Measurements from ENCODE around the gene MYH6. TPM values are rescaled to one million over a fixed set of nuclear protein-coding genes. Genes with fewer than 3 reads are reported as not detected.
"Not testable (repeated sequence)": the region's sequence is repeated elsewhere in the genome, so short reads cannot be mapped to it uniquely, and the experiment has no call there.

The MYH6 gene
- total RNA-seq, 2 donors from 2014 or later, result 1.6 TPM; not detected in 1

- Histone ChIP-seq H3K36me3 (no peaks in the 10 kb centered on the region), H3K27ac (no peak overlapping the region), H3K9me3 (no peaks in the 10 kb centered on the region), H3K4me3 (no peak overlapping the region), H3K9ac (ENCODE audit: low read depth in 2 of 2, low read length in 2 of 2) (no peak overlapping the region), H3K27me3 (no peaks in the 10 kb centered on the region), H3K4me1 (no peaks in the 10 kb centered on the region)
- no peak for DNase-seq
- TF ChIP-seq CTCF (IDR thresholded peaks at IDR 0.05), result no peak
- intact Hi-C loops (cut with DNase I), result no loop called here
These were observed 13.5 kb upstream of the MYH6 start for GRCh38 chr14:23421594-23421993.

- H3K27ac ChIP-seq; H3K9ac ChIP-seq (ENCODE audit: low read depth in 2 of 2, low read length in 2 of 2); H3K27me3 ChIP-seq; H3K36me3 ChIP-seq; H3K9me3 ChIP-seq; DNase-seq; H3K4me3 ChIP-seq; H3K4me1 ChIP-seq; intact Hi-C loops (cut with DNase I): not testable (repeated sequence)
These were observed 11.6 kb upstream of the MYH6 start for GRCh38 chr14:23419646-23420045.

DNA sequence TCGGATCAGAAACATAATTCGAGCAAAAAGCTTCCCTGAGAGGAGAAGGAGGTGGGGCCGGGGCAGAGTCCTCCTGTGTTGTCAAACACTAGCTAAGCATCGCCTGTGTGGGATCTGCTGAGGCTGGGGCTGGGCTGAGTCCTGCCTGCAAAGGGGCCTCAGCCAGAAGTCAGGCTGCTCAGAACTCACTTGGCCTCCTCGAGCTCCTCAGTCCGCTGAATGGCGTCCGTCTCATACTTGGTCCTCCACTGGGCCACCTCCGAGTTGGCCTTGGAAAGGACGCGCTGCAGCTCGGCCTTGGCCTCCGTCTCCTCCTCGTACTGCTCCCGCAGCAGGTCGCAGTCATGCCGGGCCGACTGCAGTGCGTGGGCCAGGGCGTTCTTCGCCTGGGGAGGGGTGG lies 9.9 kb upstream of the MYH6 start:
- TF ChIP-seq CTCF (IDR thresholded peaks at IDR 0.05), result no peak
- Histone ChIP-seq H3K36me3 (no peaks in the 10 kb centered on the region), H3K4me1 (no peaks in the 10 kb centered on the region), H3K9me3 (no peaks in the 10 kb centered on the region), H3K9ac (ENCODE audit: low read depth in 2 of 2, low read length in 2 of 2) (no peak overlapping the region), H3K27ac (no peak overlapping the region), H3K27me3 (no peaks in the 10 kb centered on the region), H3K4me3 (no peak overlapping the region)
- no peak for DNase-seq
- intact Hi-C loops (cut with DNase I), result no loop called here

GRCh38 chr14:23417269-23417668 lies 9.2 kb upstream of the MYH6 start:
- DNase-seq; H3K27me3 ChIP-seq; H3K9me3 ChIP-seq; H3K36me3 ChIP-seq; H3K27ac ChIP-seq; H3K4me3 ChIP-seq; intact Hi-C loops (cut with DNase I); H3K4me1 ChIP-seq; H3K9ac ChIP-seq (ENCODE audit: low read depth in 2 of 2, low read length in 2 of 2): not testable (repeated sequence)

DNA sequence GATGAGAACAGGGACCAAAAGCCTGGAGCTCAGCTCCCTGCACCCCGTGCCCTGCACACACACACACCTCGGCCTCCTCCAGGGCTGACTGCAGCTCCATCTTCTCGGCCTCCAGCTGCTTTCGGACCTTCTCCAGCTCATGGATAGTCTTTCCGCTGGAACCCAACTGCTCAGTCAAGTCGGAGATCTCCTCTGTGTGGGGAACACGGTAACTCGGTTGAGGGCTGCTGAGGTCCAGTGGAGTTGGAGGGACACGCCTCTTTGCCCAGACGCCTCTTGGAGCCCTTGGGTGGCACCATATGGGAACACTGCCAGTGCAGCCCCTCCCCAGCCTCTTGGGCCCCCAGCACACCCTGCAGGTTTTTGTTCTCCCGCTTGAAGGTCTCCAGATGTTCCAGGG lies 8.7 kb upstream of the MYH6 start:
- H3K9ac ChIP-seq (ENCODE audit: low read depth in 2 of 2, low read length in 2 of 2), result no peak overlapping the region
- DNase-seq, result no peak
- H3K4me3 ChIP-seq, result no peak overlapping the region
- H3K27me3 ChIP-seq, result no peaks in the 10 kb centered on the region
- no peaks in the 10 kb centered on the region for H3K4me1 ChIP-seq
- intact Hi-C loops (cut with DNase I), result no loop called here
- TF ChIP-seq CTCF (IDR thresholded peaks at IDR 0.05), result no peak
- no peaks in the 10 kb centered on the region for H3K36me3 ChIP-seq
- H3K9me3 ChIP-seq, result no peaks in the 10 kb centered on the region
- no peak overlapping the region for H3K27ac ChIP-seq

GRCh38 chr14:23415821-23416778 lies 8.0 kb upstream of the MYH6 start:
- intact Hi-C loops (cut with DNase I), result no loop called here
- Histone ChIP-seq H3K4me3 (no peak overlapping the region), H3K9ac (ENCODE audit: low read depth in 2 of 2, low read length in 2 of 2) (no peak overlapping the region), H3K27me3 (no peaks in the 10 kb centered on the region), H3K9me3 (no peaks in the 10 kb centered on the region), H3K36me3 (no peaks in the 10 kb centered on the region), H3K27ac (no peak overlapping the region), H3K4me1 (no peaks in the 10 kb centered on the region)
- no peak for TF ChIP-seq CTCF (IDR thresholded peaks at IDR 0.05)
- no peak for DNase-seq
